Measurements from ENCODE around the gene C12orf60. TPM values are rescaled to one million over a fixed set of nuclear protein-coding genes. Genes with fewer than 3 reads are reported as not detected.

The C12orf60 gene
- total RNA-seq, 1 experiment from 2014 or later: 1.8 TPM

DNA sequence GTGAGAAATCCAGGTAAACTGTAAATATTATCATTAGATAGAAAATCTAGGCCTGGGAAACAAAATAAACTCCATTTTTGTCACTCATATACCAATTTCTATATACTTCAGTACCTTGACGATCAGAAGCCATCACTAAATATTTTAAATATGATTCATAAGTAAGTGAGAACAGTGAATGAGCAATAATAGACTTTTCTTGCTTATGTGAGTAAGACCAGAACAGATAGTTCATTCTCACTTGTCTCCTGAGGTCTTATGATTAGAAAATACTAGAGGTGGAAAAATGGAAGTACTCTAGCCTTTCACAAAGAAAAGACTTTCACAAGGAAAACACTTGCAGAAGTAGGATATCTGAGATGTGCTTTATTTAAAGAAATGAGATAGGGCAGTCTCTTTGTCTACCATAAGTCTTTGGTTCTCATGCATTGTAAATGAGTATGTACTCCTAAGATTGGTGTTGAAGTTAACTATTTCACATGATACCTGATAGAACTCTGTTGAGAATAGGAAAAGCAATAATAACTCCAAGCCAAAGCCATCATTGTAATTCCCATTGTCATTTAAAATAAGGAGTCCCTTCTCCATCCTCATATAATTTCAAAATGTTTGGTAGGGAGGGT is 20.7 kb downstream of the C12orf60 start:
- Mint-ChIP-seq H3K27ac (no peak overlapping the region), H3K4me1 (peaks cover 9% of the 10 kb centered on the region), H3K27me3 (ENCODE audit: low read depth) (no peaks in the 10 kb centered on the region), H3K36me3 (no peaks in the 10 kb centered on the region), H3K9me3 (peaks cover 4% of the 10 kb centered on the region; the same call in 1 of the 2 replicates), H3K4me3 (no peak overlapping the region)
- TF ChIP-seq JAZF1 (CRISPR knock-in tag; IDR thresholded peaks at IDR 0.05) (no peak), JUN (CRISPR knock-in tag; IDR thresholded peaks at IDR 0.05) (no peak), GABPB1 (CRISPR knock-in tag; IDR thresholded peaks at IDR 0.05) (no peak), SMAD3 (CRISPR knock-in tag; IDR thresholded peaks at IDR 0.05; ENCODE audit: borderline replicate concordance) (no peak), ZNF416 (CRISPR knock-in tag; IDR thresholded peaks at IDR 0.05) (no peak), SOX15 (CRISPR knock-in tag; IDR thresholded peaks at IDR 0.05) (no peak)
- TF ChIP-seq, protein P1, sequence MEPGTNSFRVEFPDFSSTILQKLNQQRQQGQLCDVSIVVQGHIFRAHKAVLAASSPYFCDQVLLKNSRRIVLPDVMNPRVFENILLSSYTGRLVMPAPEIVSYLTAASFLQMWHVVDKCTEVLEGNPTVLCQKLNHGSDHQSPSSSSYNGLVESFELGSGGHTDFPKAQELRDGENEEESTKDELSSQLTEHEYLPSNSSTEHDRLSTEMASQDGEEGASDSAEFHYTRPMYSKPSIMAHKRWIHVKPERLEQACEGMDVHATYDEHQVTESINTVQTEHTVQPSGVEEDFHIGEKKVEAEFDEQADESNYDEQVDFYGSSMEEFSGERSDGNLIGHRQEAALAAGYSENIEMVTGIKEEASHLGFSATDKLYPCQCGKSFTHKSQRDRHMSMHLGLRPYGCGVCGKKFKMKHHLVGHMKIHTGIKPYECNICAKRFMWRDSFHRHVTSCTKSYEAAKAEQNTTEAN (CRISPR knock-in tag; IDR thresholded peaks at IDR 0.05): no peak
- TF ChIP-seq, protein P2, sequence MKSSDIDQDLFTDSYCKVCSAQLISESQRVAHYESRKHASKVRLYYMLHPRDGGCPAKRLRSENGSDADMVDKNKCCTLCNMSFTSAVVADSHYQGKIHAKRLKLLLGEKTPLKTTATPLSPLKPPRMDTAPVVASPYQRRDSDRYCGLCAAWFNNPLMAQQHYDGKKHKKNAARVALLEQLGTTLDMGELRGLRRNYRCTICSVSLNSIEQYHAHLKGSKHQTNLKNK (CRISPR knock-in tag; IDR thresholded peaks at IDR 0.05): no peak
- TF ChIP-seq, protein P3, sequence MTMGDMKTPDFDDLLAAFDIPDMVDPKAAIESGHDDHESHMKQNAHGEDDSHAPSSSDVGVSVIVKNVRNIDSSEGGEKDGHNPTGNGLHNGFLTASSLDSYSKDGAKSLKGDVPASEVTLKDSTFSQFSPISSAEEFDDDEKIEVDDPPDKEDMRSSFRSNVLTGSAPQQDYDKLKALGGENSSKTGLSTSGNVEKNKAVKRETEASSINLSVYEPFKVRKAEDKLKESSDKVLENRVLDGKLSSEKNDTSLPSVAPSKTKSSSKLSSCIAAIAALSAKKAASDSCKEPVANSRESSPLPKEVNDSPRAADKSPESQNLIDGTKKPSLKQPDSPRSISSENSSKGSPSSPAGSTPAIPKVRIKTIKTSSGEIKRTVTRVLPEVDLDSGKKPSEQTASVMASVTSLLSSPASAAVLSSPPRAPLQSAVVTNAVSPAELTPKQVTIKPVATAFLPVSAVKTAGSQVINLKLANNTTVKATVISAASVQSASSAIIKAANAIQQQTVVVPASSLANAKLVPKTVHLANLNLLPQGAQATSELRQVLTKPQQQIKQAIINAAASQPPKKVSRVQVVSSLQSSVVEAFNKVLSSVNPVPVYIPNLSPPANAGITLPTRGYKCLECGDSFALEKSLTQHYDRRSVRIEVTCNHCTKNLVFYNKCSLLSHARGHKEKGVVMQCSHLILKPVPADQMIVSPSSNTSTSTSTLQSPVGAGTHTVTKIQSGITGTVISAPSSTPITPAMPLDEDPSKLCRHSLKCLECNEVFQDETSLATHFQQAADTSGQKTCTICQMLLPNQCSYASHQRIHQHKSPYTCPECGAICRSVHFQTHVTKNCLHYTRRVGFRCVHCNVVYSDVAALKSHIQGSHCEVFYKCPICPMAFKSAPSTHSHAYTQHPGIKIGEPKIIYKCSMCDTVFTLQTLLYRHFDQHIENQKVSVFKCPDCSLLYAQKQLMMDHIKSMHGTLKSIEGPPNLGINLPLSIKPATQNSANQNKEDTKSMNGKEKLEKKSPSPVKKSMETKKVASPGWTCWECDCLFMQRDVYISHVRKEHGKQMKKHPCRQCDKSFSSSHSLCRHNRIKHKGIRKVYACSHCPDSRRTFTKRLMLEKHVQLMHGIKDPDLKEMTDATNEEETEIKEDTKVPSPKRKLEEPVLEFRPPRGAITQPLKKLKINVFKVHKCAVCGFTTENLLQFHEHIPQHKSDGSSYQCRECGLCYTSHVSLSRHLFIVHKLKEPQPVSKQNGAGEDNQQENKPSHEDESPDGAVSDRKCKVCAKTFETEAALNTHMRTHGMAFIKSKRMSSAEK (CRISPR knock-in tag; IDR thresholded peaks at IDR 0.05; ENCODE audit: borderline replicate concordance): no peak
- TF ChIP-seq, protein P4, sequence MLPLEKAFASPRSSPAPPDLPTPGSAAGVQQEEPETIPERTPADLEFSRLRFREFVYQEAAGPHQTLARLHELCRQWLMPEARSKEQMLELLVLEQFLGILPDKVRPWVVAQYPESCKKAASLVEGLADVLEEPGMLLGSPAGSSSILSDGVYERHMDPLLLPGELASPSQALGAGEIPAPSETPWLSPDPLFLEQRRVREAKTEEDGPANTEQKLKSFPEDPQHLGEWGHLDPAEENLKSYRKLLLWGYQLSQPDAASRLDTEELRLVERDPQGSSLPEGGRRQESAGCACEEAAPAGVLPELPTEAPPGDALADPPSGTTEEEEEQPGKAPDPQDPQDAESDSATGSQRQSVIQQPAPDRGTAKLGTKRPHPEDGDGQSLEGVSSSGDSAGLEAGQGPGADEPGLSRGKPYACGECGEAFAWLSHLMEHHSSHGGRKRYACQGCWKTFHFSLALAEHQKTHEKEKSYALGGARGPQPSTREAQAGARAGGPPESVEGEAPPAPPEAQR (CRISPR knock-in tag; IDR thresholded peaks at IDR 0.05): no peak
- ATAC-seq (no peak), DNase-seq (ENCODE audit: low spot score) (no peak)
- POLR2A ChIA-PET: no interaction called here
- CTCF ChIA-PET: no interaction called here

DNA sequence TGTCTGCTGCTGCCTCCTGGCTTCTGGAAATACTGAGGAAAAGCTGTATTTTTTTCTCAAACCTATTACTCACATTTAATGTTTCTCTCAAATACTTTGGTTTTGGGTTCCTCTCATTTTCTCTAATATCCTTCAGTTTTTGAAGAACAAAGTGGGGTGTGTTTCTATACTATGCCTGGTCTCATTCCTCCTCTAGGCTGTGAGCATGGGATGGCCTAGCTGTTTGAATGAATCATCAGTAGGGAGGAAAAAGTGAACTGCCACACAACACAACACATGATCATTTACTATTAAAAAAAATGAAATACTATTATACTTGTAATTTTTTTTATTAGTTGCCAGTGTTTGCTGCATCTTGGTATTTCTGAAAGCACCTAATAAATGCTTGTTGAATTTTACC is 21.8 kb downstream of the C12orf60 start:
- Mint-ChIP-seq H3K4me1 (peaks cover 9% of the 10 kb centered on the region), H3K36me3 (no peaks in the 10 kb centered on the region), H3K27ac (no peak overlapping the region), H3K9me3 (peaks cover 4% of the 10 kb centered on the region; the same call in 1 of the 2 replicates), H3K4me3 (no peak overlapping the region), H3K27me3 (ENCODE audit: low read depth) (no peaks in the 10 kb centered on the region)
- POLR2A ChIA-PET: no interaction called here
- no peak for ATAC-seq
- no peak for DNase-seq (ENCODE audit: low spot score)
- CTCF ChIA-PET: no interaction called here
- TF ChIP-seq SOX15 (CRISPR knock-in tag; IDR thresholded peaks at IDR 0.05): no peak
- TF ChIP-seq, protein P5, sequence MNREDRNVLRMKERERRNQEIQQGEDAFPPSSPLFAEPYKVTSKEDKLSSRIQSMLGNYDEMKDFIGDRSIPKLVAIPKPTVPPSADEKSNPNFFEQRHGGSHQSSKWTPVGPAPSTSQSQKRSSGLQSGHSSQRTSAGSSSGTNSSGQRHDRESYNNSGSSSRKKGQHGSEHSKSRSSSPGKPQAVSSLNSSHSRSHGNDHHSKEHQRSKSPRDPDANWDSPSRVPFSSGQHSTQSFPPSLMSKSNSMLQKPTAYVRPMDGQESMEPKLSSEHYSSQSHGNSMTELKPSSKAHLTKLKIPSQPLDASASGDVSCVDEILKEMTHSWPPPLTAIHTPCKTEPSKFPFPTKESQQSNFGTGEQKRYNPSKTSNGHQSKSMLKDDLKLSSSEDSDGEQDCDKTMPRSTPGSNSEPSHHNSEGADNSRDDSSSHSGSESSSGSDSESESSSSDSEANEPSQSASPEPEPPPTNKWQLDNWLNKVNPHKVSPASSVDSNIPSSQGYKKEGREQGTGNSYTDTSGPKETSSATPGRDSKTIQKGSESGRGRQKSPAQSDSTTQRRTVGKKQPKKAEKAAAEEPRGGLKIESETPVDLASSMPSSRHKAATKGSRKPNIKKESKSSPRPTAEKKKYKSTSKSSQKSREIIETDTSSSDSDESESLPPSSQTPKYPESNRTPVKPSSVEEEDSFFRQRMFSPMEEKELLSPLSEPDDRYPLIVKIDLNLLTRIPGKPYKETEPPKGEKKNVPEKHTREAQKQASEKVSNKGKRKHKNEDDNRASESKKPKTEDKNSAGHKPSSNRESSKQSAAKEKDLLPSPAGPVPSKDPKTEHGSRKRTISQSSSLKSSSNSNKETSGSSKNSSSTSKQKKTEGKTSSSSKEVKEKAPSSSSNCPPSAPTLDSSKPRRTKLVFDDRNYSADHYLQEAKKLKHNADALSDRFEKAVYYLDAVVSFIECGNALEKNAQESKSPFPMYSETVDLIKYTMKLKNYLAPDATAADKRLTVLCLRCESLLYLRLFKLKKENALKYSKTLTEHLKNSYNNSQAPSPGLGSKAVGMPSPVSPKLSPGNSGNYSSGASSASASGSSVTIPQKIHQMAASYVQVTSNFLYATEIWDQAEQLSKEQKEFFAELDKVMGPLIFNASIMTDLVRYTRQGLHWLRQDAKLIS (CRISPR knock-in tag; IDR thresholded peaks at IDR 0.05; ENCODE audit: borderline replicate concordance): no peak
- TF ChIP-seq, protein P6, sequence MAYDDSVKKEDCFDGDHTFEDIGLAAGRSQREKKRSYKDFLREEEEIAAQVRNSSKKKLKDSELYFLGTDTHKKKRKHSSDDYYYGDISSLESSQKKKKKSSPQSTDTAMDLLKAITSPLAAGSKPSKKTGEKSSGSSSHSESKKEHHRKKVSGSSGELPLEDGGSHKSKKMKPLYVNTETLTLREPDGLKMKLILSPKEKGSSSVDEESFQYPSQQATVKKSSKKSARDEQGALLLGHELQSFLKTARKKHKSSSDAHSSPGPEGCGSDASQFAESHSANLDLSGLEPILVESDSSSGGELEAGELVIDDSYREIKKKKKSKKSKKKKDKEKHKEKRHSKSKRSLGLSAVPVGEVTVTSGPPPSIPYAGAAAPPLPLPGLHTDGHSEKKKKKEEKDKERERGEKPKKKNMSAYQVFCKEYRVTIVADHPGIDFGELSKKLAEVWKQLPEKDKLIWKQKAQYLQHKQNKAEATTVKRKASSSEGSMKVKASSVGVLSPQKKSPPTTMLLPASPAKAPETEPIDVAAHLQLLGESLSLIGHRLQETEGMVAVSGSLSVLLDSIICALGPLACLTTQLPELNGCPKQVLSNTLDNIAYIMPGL (CRISPR knock-in tag; IDR thresholded peaks at IDR 0.05): no peak
- TF ChIP-seq, protein P7, sequence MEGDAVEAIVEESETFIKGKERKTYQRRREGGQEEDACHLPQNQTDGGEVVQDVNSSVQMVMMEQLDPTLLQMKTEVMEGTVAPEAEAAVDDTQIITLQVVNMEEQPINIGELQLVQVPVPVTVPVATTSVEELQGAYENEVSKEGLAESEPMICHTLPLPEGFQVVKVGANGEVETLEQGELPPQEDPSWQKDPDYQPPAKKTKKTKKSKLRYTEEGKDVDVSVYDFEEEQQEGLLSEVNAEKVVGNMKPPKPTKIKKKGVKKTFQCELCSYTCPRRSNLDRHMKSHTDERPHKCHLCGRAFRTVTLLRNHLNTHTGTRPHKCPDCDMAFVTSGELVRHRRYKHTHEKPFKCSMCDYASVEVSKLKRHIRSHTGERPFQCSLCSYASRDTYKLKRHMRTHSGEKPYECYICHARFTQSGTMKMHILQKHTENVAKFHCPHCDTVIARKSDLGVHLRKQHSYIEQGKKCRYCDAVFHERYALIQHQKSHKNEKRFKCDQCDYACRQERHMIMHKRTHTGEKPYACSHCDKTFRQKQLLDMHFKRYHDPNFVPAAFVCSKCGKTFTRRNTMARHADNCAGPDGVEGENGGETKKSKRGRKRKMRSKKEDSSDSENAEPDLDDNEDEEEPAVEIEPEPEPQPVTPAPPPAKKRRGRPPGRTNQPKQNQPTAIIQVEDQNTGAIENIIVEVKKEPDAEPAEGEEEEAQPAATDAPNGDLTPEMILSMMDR (IDR thresholded peaks at IDR 0.05): no peak
- TF ChIP-seq OVOL2 (CRISPR knock-in tag; IDR thresholded peaks at IDR 0.05; ENCODE audit: borderline replicate concordance): no peak
- TF ChIP-seq, protein P8, sequence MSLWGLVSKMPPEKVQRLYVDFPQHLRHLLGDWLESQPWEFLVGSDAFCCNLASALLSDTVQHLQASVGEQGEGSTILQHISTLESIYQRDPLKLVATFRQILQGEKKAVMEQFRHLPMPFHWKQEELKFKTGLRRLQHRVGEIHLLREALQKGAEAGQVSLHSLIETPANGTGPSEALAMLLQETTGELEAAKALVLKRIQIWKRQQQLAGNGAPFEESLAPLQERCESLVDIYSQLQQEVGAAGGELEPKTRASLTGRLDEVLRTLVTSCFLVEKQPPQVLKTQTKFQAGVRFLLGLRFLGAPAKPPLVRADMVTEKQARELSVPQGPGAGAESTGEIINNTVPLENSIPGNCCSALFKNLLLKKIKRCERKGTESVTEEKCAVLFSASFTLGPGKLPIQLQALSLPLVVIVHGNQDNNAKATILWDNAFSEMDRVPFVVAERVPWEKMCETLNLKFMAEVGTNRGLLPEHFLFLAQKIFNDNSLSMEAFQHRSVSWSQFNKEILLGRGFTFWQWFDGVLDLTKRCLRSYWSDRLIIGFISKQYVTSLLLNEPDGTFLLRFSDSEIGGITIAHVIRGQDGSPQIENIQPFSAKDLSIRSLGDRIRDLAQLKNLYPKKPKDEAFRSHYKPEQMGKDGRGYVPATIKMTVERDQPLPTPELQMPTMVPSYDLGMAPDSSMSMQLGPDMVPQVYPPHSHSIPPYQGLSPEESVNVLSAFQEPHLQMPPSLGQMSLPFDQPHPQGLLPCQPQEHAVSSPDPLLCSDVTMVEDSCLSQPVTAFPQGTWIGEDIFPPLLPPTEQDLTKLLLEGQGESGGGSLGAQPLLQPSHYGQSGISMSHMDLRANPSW (CRISPR knock-in tag; conservative IDR thresholded peaks at IDR 0.05; ENCODE audit: low read depth): no peak
- no peak for TF ChIP-seq TEAD1 (CRISPR knock-in tag; IDR thresholded peaks at IDR 0.05)
- TF ChIP-seq GTF2I (CRISPR knock-in tag; conservative IDR thresholded peaks at IDR 0.05): no peak
